Left lung (tissue), 10 donors: ENCODE measurements around the gene MYO15A. TPM values are rescaled to one million over a fixed set of nuclear protein-coding genes. Genes with fewer than 3 reads are reported as not detected.

Source experiments
- ATAC-seq: fragments of 200-7000 bp; cut with Tn5 transposase; one replicate; pipeline ENCODE4 v1.9.1; 2020; ENCODE audit warnings: moderate library complexity
- DNase-seq, 4 donors: peaks; one replicate each; pipeline ENCODE4 v3.0.0-alpha.2; 2013 to 2020
- H3K27ac ChIP-seq, 2 donors: fragments of 200-600 bp; sonication (generic) in 1 of 2; one replicate each; pipeline versions ENCODE4 v1.5.0 to v1.8.0; 2020 to 2021
- H3K27me3 ChIP-seq, 2 donors: fragments of 200-600 bp; sonication (generic) in 1 of 2; one replicate each; pipeline versions ENCODE4 v1.5.0 to v1.8.0; 2020 to 2021
- H3K36me3 ChIP-seq, 2 donors: fragments of 200-600 bp; sonication (generic) in 1 of 2; one replicate each; pipeline versions ENCODE4 v1.5.0 to v1.8.0; 2020 to 2021
- H3K4me1 ChIP-seq, 2 donors: fragments of 200-600 bp; one replicate each; pipeline ENCODE4 v1.8.0; 2021
- H3K4me3 ChIP-seq, 2 donors: fragments of 200-600 bp; sonication (generic) in 1 of 2; one replicate each; pipeline versions ENCODE4 v1.5.0 to v1.8.0; 2020 to 2021; ENCODE audit warnings: mild to moderate bottlenecking in 1 of 2
- H3K9me3 ChIP-seq, 2 donors: fragments of 200-600 bp; sonication (generic) in 1 of 2; one replicate each; pipeline versions ENCODE4 v1.5.0 to v1.8.0; 2020 to 2021
- intact Hi-C, 2 donors: fragments of 100-400 bp; cut with DNase I; formaldehyde crosslinking; loops; one replicate each; pipeline versions ENCODE4 v1.11.2 to v1.14.2; 2022
- polyA plus RNA-seq, 6 donors: library from polyadenylated mRNA; unstranded; fragments of 120-200 nt; gene quantifications; one replicate each; pipeline ENCODE4 v1.2.1, GENCODE V29; 2013; ENCODE audit not compliant: insufficient read length in 6 of 6
- total RNA-seq, 2 donors: library from RNA; stranded (reverse); fragmentation: NEBNext Ultra II Directional; extraction: Animal tissue kit (Norgen Biotek cat#: 25700); gene quantifications; one replicate each; pipeline ENCODE4 v1.2.1, GENCODE V29; 2021
- TF ChIP-seq, protein P1 (sequence below), 2 donors: fragments of 200-600 bp; sonication (generic) in 1 of 2; IDR thresholded peaks; one replicate each; pipeline versions ENCODE4 v1.5.0 to v1.8.0; 2021; ENCODE audit warnings: antibody characterized with exemption in 2 of 2
- donor health status: DM: no; HTN: yes; CAD: no.
- donor health status: DM: no; HTN: no; CAD: no.

MYO15A gene
- total and polyA plus RNA-seq, 8 donors: 1.3 to 3.2 (median 2.6) TPM

DNA sequence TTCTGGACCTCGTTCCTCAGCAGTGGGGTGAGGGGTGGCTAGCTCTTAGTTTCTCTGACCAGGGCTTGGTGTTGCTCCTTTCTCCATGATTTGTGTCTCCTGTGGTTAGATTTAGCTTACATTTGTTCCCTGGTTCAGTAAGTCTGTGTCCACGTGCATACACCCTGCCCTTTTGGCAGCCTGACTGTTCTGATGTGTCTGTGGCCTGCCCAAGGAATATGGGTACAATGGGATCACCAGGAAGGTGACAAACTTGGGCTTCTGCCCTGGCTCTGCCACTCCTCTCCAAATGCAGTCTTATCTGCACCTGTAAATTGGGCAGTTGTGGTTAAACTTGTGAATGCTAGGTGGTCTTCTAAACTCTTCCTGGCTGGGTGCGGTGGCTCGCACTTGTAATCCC, 92.6 kb downstream of the MYO15A start:
- intact Hi-C loops: no loop called here
- DNase-seq (no peak), ATAC-seq (no peak)
- TF ChIP-seq, protein P1, sequence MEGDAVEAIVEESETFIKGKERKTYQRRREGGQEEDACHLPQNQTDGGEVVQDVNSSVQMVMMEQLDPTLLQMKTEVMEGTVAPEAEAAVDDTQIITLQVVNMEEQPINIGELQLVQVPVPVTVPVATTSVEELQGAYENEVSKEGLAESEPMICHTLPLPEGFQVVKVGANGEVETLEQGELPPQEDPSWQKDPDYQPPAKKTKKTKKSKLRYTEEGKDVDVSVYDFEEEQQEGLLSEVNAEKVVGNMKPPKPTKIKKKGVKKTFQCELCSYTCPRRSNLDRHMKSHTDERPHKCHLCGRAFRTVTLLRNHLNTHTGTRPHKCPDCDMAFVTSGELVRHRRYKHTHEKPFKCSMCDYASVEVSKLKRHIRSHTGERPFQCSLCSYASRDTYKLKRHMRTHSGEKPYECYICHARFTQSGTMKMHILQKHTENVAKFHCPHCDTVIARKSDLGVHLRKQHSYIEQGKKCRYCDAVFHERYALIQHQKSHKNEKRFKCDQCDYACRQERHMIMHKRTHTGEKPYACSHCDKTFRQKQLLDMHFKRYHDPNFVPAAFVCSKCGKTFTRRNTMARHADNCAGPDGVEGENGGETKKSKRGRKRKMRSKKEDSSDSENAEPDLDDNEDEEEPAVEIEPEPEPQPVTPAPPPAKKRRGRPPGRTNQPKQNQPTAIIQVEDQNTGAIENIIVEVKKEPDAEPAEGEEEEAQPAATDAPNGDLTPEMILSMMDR (IDR thresholded peaks at IDR 0.05): no peak
- Histone ChIP-seq H3K36me3 (peaks cover 0 to 95% of the 10 kb centered on the region in 2 donors), H3K4me1 (peaks cover 4 to 28% of the 10 kb centered on the region in 2 donors), H3K4me3 (no peak overlapping the region), H3K9me3 (no peaks in the 10 kb centered on the region), H3K27me3 (no peaks in the 10 kb centered on the region), H3K27ac (no peak overlapping the region)

DNA sequence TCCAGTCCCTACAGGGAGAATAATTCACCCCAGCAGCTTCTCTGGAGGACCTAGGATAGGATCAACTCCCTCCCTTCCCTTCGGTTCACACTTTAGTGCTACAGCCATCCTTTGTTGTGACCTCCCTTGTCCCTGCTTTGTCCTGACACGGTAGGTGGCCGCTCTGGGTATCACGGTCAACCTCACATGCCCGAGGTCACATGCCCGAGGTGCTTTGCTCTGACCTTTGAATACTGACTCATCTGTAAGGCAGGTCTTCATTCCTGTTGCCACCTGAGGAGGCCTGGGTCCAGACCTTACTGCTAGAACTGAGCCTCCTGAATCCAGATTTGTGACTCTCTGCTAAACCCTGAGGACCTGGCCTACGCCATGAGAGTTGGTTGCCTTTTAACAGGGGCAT, 94.8 kb downstream of the MYO15A start:
- intact Hi-C loops: no loop called here
- peaks cover 0 to 95% of the 10 kb centered on the region in 2 donors for H3K36me3 ChIP-seq
- TF ChIP-seq, protein P1 (IDR thresholded peaks at IDR 0.05): no peak
- H3K4me3 ChIP-seq: no peak overlapping the region
- H3K4me1 ChIP-seq: peaks cover 0 to 19% of the 10 kb centered on the region in 2 donors
- ATAC-seq (no peak), DNase-seq (no peak)
- H3K9me3 ChIP-seq: no peaks in the 10 kb centered on the region
- no peak overlapping the region for H3K27ac ChIP-seq
- no peaks in the 10 kb centered on the region for H3K27me3 ChIP-seq

DNA sequence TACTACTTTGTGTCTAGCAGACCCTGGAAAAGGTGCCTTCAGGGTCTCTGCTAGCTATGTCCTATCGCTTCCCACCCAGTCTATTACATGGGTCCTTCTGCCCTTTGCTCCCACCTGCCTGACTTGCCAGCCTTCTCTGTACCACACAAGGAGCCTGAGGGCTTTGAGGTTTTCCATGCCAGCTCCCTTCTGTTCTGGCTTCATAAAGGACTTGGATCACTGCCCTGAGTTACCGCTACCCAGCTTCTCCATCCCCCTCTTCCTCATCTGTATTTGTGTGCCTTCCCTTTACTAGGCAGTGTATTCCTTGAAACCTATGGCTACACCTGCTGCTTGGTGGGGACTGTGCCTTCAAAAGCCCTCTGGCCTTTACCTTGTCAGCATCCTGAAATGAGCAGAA, 97.3 kb downstream of the MYO15A start:
- H3K27me3 ChIP-seq: no peaks in the 10 kb centered on the region
- H3K9me3 ChIP-seq: no peaks in the 10 kb centered on the region
- intact Hi-C loops: no loop called here
- no peaks in the 10 kb centered on the region for H3K4me1 ChIP-seq
- ATAC-seq (no peak), DNase-seq (no peak)
- peaks cover 0 to 96% of the 10 kb centered on the region in 2 donors for H3K36me3 ChIP-seq
- TF ChIP-seq, protein P1 (IDR thresholded peaks at IDR 0.05): no peak
- H3K27ac ChIP-seq: no peak overlapping the region
- H3K4me3 ChIP-seq: no peak overlapping the region

DNA sequence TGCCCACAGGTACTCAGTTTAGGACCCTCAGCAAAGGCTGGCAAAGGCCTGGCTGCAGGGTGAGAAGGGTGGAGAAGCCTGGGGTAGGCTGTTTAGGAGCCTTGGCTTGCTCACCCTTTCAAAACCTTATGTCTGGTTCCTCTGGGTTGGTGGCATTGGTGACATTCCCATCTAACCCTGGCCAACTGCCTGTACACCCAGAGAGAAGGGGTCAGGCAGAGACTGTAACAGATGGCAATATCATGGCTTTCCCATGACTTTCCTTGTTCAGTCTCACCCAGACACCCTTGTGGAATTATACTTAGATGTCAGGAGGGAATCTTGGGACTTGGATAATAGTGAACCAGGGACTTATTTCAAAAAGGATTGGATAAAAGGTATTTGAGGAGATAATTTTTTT, 98.4 kb downstream of the MYO15A start:
- ATAC-seq (no peak), DNase-seq (no peak)
- H3K36me3 ChIP-seq: peaks cover 0 to 96% of the 10 kb centered on the region in 2 donors
- intact Hi-C loops: no loop called here
- TF ChIP-seq, protein P1 (IDR thresholded peaks at IDR 0.05): no peak
- H3K4me1 ChIP-seq: no peaks in the 10 kb centered on the region
- no peaks in the 10 kb centered on the region for H3K9me3 ChIP-seq
- no peaks in the 10 kb centered on the region for H3K27me3 ChIP-seq
- H3K27ac ChIP-seq: no peak overlapping the region
- no peak overlapping the region for H3K4me3 ChIP-seq

DNA sequence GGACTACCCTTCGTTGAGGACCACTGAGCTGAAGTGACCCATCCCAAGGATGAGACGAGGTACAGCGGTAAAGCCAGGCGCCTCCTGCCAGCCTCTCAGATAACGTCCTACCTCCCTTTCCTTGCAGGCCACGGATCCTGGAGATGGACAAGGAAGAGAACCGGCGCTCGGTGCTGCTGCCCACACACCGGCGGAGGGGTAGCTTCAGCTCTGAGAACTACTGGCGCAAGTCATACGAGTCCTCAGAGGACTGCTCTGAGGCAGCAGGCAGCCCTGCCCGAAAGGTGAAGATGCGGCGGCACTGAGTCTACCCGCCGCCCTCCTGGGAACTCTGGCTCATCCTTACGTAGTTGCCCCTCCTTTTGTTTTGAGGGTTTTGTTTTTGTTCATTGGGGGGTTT, 99.5 kb downstream of the MYO15A start:
- ATAC-seq (no peak), DNase-seq (no peak)
- no peaks in the 10 kb centered on the region for H3K9me3 ChIP-seq
- H3K27ac ChIP-seq: no peak overlapping the region
- TF ChIP-seq, protein P1 (IDR thresholded peaks at IDR 0.05): no peak
- H3K27me3 ChIP-seq: no peaks in the 10 kb centered on the region
- no peaks in the 10 kb centered on the region for H3K4me1 ChIP-seq
- H3K36me3 ChIP-seq: peaks cover 0 to 85% of the 10 kb centered on the region in 2 donors
- no peak overlapping the region for H3K4me3 ChIP-seq
- intact Hi-C loops: no loop called here
